ENCODE measurements around the gene MYO7B.

The MYO7B gene

DNA sequence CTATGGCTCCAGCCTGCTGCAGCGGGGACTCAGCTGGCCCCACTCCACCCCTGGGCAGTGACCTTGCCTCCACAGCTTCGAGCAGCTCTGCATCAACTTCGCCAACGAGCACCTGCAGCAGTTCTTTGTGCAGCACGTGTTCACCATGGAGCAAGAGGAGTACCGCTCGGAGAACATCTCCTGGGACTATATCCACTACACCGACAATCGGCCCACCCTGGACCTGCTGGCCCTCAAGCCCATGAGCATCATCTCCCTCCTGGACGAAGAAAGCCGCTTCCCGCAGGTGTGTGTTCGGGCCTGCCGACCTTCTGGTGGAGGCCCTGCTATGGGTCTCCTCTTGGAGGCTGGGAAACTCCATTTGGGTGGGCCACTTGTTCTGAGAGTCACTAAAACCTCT is 48.6 kb downstream of the MYO7B start:
- Histone ChIP-seq H4K20me1 (no peaks in the 10 kb centered on the region), H3K27me3 (no peaks in the 10 kb centered on the region), H3K9me3 (no peaks in the 10 kb centered on the region), H3K4me1 (peaks cover 26% of the 10 kb centered on the region), H3K4me2 (no peak overlapping the region), H3K9ac (no peak overlapping the region), H3K4me3 (no peak overlapping the region), H3K27ac (no peak overlapping the region), H3K36me3 (no peaks in the 10 kb centered on the region)
- no peak for TF ChIP-seq Cebpa-rat (IDR thresholded peaks at IDR 0.05)

GRCh38 chr2:127584516-127585033 is 49.1 kb downstream of the MYO7B start:
- Histone ChIP-seq H3K4me1 (peaks cover 21% of the 10 kb centered on the region), H3K9me3 (no peaks in the 10 kb centered on the region), H3K4me3 (no peak overlapping the region), H3K36me3 (no peaks in the 10 kb centered on the region), H3K27me3 (no peaks in the 10 kb centered on the region), H3K27ac (no peak overlapping the region), H4K20me1 (no peaks in the 10 kb centered on the region), H3K4me2 (no peak overlapping the region), H3K9ac (no peak overlapping the region)
- TF ChIP-seq Cebpa-rat (IDR thresholded peaks at IDR 0.05) = no peak

DNA sequence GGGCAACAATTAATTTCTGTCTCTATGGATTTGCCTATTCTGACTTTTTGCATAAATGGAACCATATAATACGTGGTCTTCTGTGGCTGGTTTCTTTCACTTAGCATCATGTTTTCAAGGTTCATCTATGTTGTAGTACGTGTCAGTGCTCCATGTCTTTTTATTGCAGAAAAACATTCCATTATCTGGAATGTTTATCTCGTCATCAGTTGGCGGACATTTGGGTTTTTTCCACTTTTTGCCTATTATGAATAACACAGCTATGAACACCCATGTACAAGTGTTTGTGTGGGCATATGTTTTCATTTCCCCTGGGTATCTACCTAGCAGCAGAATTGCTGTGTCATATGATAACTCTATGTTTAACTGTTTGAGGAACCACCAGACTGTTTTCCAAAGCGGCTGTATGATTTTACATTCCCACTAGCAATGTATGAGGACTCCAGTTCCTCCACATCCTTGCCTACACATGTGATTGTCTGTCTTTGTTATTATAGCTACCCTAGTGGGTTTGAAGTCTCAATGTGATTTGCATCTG is 49.9 kb downstream of the MYO7B start:
- no peak overlapping the region for H3K4me2 ChIP-seq
- peaks cover 14% of the 10 kb centered on the region for H3K4me1 ChIP-seq

DNA sequence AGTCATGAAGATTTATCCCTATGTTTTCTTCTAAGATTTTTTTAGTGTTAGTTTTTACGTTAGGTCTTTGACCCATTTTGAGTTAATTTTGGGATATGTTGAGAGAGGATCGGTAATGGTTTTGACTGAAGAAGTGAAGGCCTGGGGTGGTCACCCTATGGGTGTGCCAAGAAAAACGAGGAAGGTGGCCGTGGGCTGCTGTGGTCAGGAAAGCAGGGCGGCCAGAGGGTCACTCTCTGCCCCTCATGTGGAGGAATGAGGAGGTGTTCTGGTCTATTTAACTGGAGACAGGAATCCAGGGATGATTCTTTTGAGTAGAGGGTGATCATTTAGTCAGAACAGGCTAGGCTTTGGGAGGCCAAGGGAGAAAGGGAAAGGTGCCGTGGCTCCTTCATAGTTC is 50.7 kb downstream of the MYO7B start:
- no peak overlapping the region for H3K27ac ChIP-seq
- no peak for TF ChIP-seq Cebpa-rat (IDR thresholded peaks at IDR 0.05)
- H3K4me3 ChIP-seq = no peak overlapping the region
- no peaks in the 10 kb centered on the region for H4K20me1 ChIP-seq
- no peaks in the 10 kb centered on the region for H3K36me3 ChIP-seq
- peaks cover 15% of the 10 kb centered on the region for H3K4me1 ChIP-seq
- H3K27me3 ChIP-seq = no peaks in the 10 kb centered on the region
- H3K9me3 ChIP-seq = no peaks in the 10 kb centered on the region
- H3K4me2 ChIP-seq = no peak overlapping the region
- no peak overlapping the region for H3K9ac ChIP-seq

More for the DNA sequence above, 49.9 kb downstream of the MYO7B start:
- no peak overlapping the region for H3K9ac ChIP-seq
- H3K27me3 ChIP-seq = no peaks in the 10 kb centered on the region
- no peak overlapping the region for H3K27ac ChIP-seq
- H3K4me3 ChIP-seq = no peak overlapping the region
- H4K20me1 ChIP-seq = no peaks in the 10 kb centered on the region
- no peaks in the 10 kb centered on the region for H3K9me3 ChIP-seq
- TF ChIP-seq Cebpa-rat (IDR thresholded peaks at IDR 0.05) = no peak
- H3K36me3 ChIP-seq = no peaks in the 10 kb centered on the region

DNA sequence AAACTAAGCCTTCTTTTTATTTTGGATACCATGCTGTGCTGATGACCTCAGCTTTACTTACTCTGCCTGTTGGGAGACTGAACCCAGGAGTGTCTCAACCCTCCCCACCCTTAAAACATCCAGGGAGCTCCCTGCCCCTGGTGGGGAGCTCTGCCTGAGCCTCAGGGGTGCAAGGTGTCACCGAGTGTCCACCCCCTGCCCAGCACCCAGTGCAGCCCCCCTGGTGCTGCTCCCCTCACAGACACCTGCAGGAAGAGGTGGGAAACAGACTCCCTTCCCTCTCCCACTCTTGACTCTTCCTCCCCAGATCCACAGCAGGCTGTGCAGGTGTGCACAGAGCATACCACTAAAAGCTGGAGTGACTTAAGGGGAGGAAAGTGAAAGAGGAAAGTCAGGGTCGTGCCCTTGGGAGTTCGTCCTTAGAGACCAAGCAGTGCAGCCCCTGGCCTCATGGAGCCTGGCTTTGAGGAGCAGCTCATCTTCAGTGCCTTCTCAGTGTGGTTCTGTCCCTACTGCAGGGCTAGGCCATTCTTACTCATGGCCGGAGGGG is 51.3 kb downstream of the MYO7B start:
- Histone ChIP-seq H3K9me3 (no peaks in the 10 kb centered on the region), H4K20me1 (no peaks in the 10 kb centered on the region), H3K36me3 (no peaks in the 10 kb centered on the region), H3K9ac (no peak overlapping the region), H3K27me3 (no peaks in the 10 kb centered on the region), H3K27ac (peak overlapping the region; percentile 27; the same call in 1 of the 2 replicates), H3K4me3 (no peak overlapping the region), H3K4me2 (peak overlapping the region; percentile 51), H3K4me1 (peaks cover 22% of the 10 kb centered on the region)
- TF ChIP-seq Cebpa-rat (IDR thresholded peaks at IDR 0.05) = no peak

DNA sequence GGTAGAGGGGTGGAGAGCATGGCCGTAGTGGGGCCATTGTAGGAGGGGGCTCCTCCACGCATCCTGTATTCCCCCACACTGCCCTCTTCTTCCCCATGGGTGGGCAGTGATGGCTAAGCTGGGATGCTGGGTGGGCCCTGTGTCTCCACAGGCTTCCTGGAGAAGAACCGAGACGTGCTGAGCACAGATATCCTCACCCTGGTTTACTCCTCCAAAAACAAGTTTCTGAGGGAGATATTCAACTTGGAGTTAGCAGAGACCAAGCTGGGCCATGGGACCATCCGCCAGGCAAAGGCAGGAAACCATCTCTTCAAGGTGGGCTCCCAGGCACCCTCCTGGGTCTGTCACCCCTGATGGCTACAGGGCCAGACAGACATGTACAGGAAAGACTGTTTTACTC is 52.8 kb downstream of the MYO7B start:
- H4K20me1 ChIP-seq = no peaks in the 10 kb centered on the region
- no peak for TF ChIP-seq Cebpa-rat (IDR thresholded peaks at IDR 0.05)
- H3K4me1 ChIP-seq = peaks cover 26% of the 10 kb centered on the region
- no peaks in the 10 kb centered on the region for H3K27me3 ChIP-seq
- H3K9ac ChIP-seq = no peak overlapping the region
- no peak overlapping the region for H3K27ac ChIP-seq
- H3K9me3 ChIP-seq = no peaks in the 10 kb centered on the region
- no peaks in the 10 kb centered on the region for H3K36me3 ChIP-seq
- H3K4me2 ChIP-seq = no peak overlapping the region
- H3K4me3 ChIP-seq = no peak overlapping the region

- H3K27ac ChIP-seq = no peak overlapping the region
- H3K36me3 ChIP-seq = no peaks in the 10 kb centered on the region
- no peak for TF ChIP-seq Cebpa-rat (IDR thresholded peaks at IDR 0.05)
- H3K27me3 ChIP-seq = no peaks in the 10 kb centered on the region
- no peak overlapping the region for H3K4me2 ChIP-seq
- no peaks in the 10 kb centered on the region for H3K9me3 ChIP-seq
- no peak overlapping the region for H3K4me3 ChIP-seq
- peaks cover 26% of the 10 kb centered on the region for H3K4me1 ChIP-seq
- no peaks in the 10 kb centered on the region for H4K20me1 ChIP-seq
- no peak overlapping the region for H3K9ac ChIP-seq
These were observed 53.9 kb downstream of the MYO7B start for GRCh38 chr2:127589358-127589757.

DNA sequence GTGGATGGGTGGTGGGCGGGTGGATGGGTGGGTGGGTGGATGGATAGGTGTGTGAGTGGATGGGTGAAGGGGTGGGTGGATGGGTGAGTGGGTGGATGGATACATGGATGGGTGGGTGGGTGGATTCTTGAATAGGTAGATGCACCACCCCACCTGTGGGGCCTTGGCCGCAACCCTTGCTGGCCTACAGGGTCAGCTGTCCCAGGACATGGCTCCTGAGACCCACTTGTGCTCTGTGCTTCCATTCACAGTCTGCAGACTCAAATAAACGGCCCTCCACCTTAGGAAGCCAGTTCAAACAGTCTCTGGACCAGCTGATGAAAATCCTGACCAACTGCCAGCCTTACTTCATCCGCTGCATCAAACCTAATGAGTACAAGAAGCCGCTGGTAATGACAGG is 54.4 kb downstream of the MYO7B start:
- Histone ChIP-seq H3K9ac (no peak overlapping the region), H3K4me1 (peaks cover 26% of the 10 kb centered on the region), H3K36me3 (no peaks in the 10 kb centered on the region), H3K27me3 (no peaks in the 10 kb centered on the region), H3K9me3 (no peaks in the 10 kb centered on the region), H3K4me2 (no peak overlapping the region), H3K27ac (no peak overlapping the region), H4K20me1 (no peaks in the 10 kb centered on the region), H3K4me3 (no peak overlapping the region)
- no peak for TF ChIP-seq Cebpa-rat (IDR thresholded peaks at IDR 0.05)

DNA sequence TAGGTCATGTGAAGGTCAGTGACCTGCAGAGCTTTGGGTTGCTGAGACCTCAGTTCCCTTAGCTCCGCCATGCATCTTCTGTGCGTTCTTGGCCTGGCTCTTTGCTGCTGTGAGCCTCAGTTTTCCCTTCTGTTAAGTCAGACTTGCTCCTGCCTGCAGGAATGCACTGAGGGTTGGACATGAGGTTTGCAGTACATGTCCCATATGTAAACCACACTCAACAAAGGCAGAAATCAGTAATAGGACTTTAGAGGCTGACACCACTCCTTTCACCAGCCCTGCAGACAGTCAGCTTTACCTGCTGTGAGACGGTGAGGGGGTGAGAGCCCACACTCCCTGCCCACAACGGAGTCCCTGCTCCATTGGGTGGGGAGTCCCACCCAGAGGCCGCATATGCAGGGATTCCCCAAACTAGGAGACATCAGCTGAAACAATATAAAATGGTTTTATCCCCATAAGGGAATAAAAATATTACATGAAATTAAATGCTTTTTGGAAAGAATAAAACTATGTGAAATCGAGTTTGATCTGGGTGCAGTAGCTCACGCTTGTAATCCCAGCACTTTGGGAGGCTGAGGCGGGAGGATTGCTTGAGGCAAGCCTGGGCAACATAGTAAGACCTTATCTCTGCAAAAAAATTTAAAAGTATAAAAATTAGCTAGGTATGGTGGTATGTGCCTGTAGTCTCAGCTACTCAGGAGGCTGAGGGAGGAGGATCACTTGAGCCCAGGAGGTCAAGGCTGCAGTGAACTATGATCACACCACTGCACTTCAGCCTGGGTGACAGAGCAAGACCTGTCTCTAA is 55.1 kb downstream of the MYO7B start:
- 0 out of 2 replicates have a peak overlapping the region, but pooled peaks have one; percentile 47 for H3K27ac ChIP-seq
- no peak overlapping the region for H3K4me3 ChIP-seq
- H3K4me1 ChIP-seq = peaks cover 26% of the 10 kb centered on the region
- H3K27me3 ChIP-seq = no peaks in the 10 kb centered on the region
- H3K36me3 ChIP-seq = no peaks in the 10 kb centered on the region
- H4K20me1 ChIP-seq = no peaks in the 10 kb centered on the region
- H3K9ac ChIP-seq = no peak overlapping the region
- no peak overlapping the region for H3K4me2 ChIP-seq
- no peaks in the 10 kb centered on the region for H3K9me3 ChIP-seq
- TF ChIP-seq Cebpa-rat (IDR thresholded peaks at IDR 0.05) = no peak

Measured in BLaER1 (cell line).